Pancreas (tissue), 10 donors: Measurements from ENCODE around the gene ZNF600. TPM values are rescaled to one million over a fixed set of nuclear protein-coding genes. Genes with fewer than 3 reads are reported as not detected.
"Not testable (repeated sequence)": the region's sequence is repeated elsewhere in the genome, so short reads cannot be mapped to it uniquely, and the experiment has no call there.

Source experiments
- ATAC-seq, 4 donors: fragments of 200-7000 bp; cut with Tn5 transposase; one replicate each; pipeline versions ENCODE4 v1.8.0 to v1.9.1; 2020; ENCODE audit warnings: mild to moderate bottlenecking in 4 of 4, moderate library complexity in 4 of 4
- DNase-seq, 6 donors: peaks; one replicate each; pipeline ENCODE4 v3.0.0-alpha.2; 2020
- FAIRE-seq: peaks from 2 replicates; lab custom pipeline; 2012; peaks lifted over from hg19 to GRCh38; lab: Jason Lieb, UNC
- H3K27ac ChIP-seq, 4 donors: fragments of 200-600 bp; sonication (generic); 1 replicate in 3 of 4; 2 replicates in 1 of 4; pipeline versions ENCODE4 v1.5.0 to v1.8.0; 2020
- H3K27me3 ChIP-seq, 4 donors: fragments of 200-600 bp; one replicate each; pipeline ENCODE4 v1.8.0; 2021
- H3K36me3 ChIP-seq, 3 donors: fragments of 200-600 bp; sonication (generic) in 1 of 3; one replicate each; pipeline versions ENCODE4 v1.5.0 to v1.8.0; 2020 to 2021
- H3K4me1 ChIP-seq, 3 donors: fragments of 200-600 bp; one replicate each; pipeline ENCODE4 v1.8.0; 2021
- H3K4me3 ChIP-seq, 4 donors: fragments of 200-600 bp; sonication (generic) in 2 of 4; one replicate each; pipeline versions ENCODE4 v1.5.0 to v1.8.0; 2020 to 2021
- H3K9me3 ChIP-seq, 4 donors: fragments of 200-600 bp; one replicate each; pipeline ENCODE4 v1.8.0; 2021
- CTCF ChIP-seq, 4 donors: fragments of 200-600 bp; sonication (generic) in 3 of 4; IDR thresholded peaks; one replicate each; pipeline versions ENCODE4 v1.5.0 to v1.8.0; 2021; ENCODE audit warnings: antibody characterized with exemption in 4 of 4
- WGBS, 2 donors: extraction: QIAGEN DNeasy Blood & Tissue Kit; methylation state at CpG; one replicate each; pipeline ENCODE4 v1.1.7; 2013; 5-methylcytosine and 5-hydroxymethylcytosine counted together
- intact Hi-C, 3 donors: fragments of 100-400 bp; cut with DNase I; formaldehyde crosslinking; loops; one replicate each; pipeline versions ENCODE4 v1.11.1 to v1.14.2; 2022
- polyA plus RNA-seq, 2 donors: library from polyadenylated mRNA; stranded (reverse); fragments of 200-250 nt; gene quantifications; one replicate each; pipeline ENCODE4 v1.2.3, GENCODE V29; 2013
- total RNA-seq, 6 donors: library from RNA; stranded (reverse); fragmentation: NEBNext Ultra II Directional in 4 of 6; extraction: Animal tissue kit (Norgen Biotek cat#: 25700) in 4 of 6; gene quantifications; one replicate each; pipeline versions ENCODE4 v1.2.1 to v1.2.4, GENCODE V29; 2021 to 2023
- donor health status: healthy with polysubstance abuse.
- donor health status: DM: no; HTN: no; CAD: no; lungs with moderate emphysema.
- donor health status: DM: no; HTN: no; CAD: no.
- donor health status: control.
- donor health status: control.
- donor health status: Bipolar disorder and iron deficiency.
- donor health status: DM: yes; HTN: yes; CAD: no.
- donor health status: DM: no; HTN: no; CAD: no.
- donor health status: DM: no; HTN: no; CAD: no.
- donor health status: DM: yes; HTN: yes; CAD: no.

The ZNF600 gene
- 10 to 100 TPM in 1 of 6 donors, 1 to 10 TPM in 5; 3.1 to 10.3 (median 5.1) TPM for total RNA-seq
- polyA plus RNA-seq, result 10 to 100 TPM; 11.0 to 17.4 TPM

GRCh38 chr19:52786464-52787354 lies at the start of gene ZNF600:
Gene ZNF600 (minus strand): TSS chr19:52786791. CDS start chr19:52778888, 7,903 bp downstream.
- peak within 1 kb of the TSS; percentile 41 to 59 (median 54) for H3K4me3 ChIP-seq
- TF ChIP-seq CTCF (IDR thresholded peaks at IDR 0.05), result peak in 1 of 4 donors; percentile 36
- H3K27me3 ChIP-seq, FAIRE-seq, H3K9me3 ChIP-seq, intact Hi-C loops, H3K4me1 ChIP-seq, H3K36me3 ChIP-seq: not testable (repeated sequence)
- DNase-seq (peak; percentile 87 to 97 (median 92)), ATAC-seq (peak; percentile 99 to 100 (median 99))
- peak within 1 kb of the TSS; percentile 13 to 80 (median 60) for H3K27ac ChIP-seq
- WGBS, 2 donors, result 1 to 2% methylated on average over 47 of the region's 47 CpGs

GRCh38 chr19:52834289-52834688 lies 47.7 kb upstream of the ZNF600 start:
- H3K4me1 ChIP-seq, H3K4me3 ChIP-seq, H3K27ac ChIP-seq, H3K27me3 ChIP-seq, DNase-seq, ATAC-seq, H3K9me3 ChIP-seq, H3K36me3 ChIP-seq, intact Hi-C loops, FAIRE-seq: not testable (repeated sequence)
- 58 to 83% methylated on average over 1 of the region's 1 CpG for WGBS, 2 donors

GRCh38 chr19:52833541-52833940 lies 47.0 kb upstream of the ZNF600 start:
- 72 to 78% methylated on average over 5 of the region's 5 CpGs for WGBS, 2 donors
- H3K27ac ChIP-seq, H3K27me3 ChIP-seq, DNase-seq, FAIRE-seq, ATAC-seq, intact Hi-C loops, H3K4me3 ChIP-seq, H3K4me1 ChIP-seq, H3K9me3 ChIP-seq, H3K36me3 ChIP-seq: not testable (repeated sequence)

GRCh38 chr19:52829866-52830265 lies 43.3 kb upstream of the ZNF600 start:
- FAIRE-seq, H3K4me3 ChIP-seq, H3K27me3 ChIP-seq, H3K27ac ChIP-seq, ATAC-seq, DNase-seq, H3K4me1 ChIP-seq, intact Hi-C loops, H3K9me3 ChIP-seq, H3K36me3 ChIP-seq: not testable (repeated sequence)
- 84 to 95% methylated on average over 7 of the region's 7 CpGs for WGBS, 2 donors

GRCh38 chr19:52825765-52826164 lies 39.2 kb upstream of the ZNF600 start:
- H3K4me1 ChIP-seq, result no peaks in the 10 kb centered on the region
- no peak overlapping the region for H3K4me3 ChIP-seq
- no peak overlapping the region for H3K27ac ChIP-seq
- ATAC-seq (no peak), DNase-seq (no peak), FAIRE-seq (no peak)
- no peak for TF ChIP-seq CTCF (IDR thresholded peaks at IDR 0.05)
- no peaks in the 10 kb centered on the region for H3K9me3 ChIP-seq
- 84 to 93% methylated on average over 5 of the region's 5 CpGs for WGBS, 2 donors
- H3K27me3 ChIP-seq, result no peaks in the 10 kb centered on the region
- intact Hi-C loops, result no loop called here
- H3K36me3 ChIP-seq, result no peaks in the 10 kb centered on the region

- Histone ChIP-seq H3K36me3 (no peaks in the 10 kb centered on the region), H3K27ac (no peak overlapping the region), H3K4me1 (no peaks in the 10 kb centered on the region), H3K4me3 (no peak overlapping the region), H3K27me3 (no peaks in the 10 kb centered on the region), H3K9me3 (no peaks in the 10 kb centered on the region)
- TF ChIP-seq CTCF (IDR thresholded peaks at IDR 0.05), result no peak
- no peak for ATAC-seq
- no peak for DNase-seq
- 88 to 95% methylated on average over 12 of the region's 12 CpGs for WGBS, 2 donors
- intact Hi-C loops, result no loop called here
- no peak for FAIRE-seq
Measured at GRCh38 chr19:52823676-52824075, 37.1 kb upstream of the ZNF600 start.

GRCh38 chr19:52821204-52821960 lies 34.8 kb upstream of the ZNF600 start, which contains the start of gene ZNF28:
Gene ZNF28 (minus strand): TSS chr19:52821633. CDS start chr19:52817958, 3,675 bp downstream.
- 1 to 2% methylated on average over 19 to 36 of the region's 44 CpGs for WGBS, 2 donors
- H3K36me3 ChIP-seq, H3K4me1 ChIP-seq, H3K9me3 ChIP-seq, intact Hi-C loops, H3K27me3 ChIP-seq: not testable (repeated sequence)
- Histone ChIP-seq H3K27ac (peak within 1 kb of the TSS in 2 of 4 donors; percentile 17 to 30), H3K4me3 (peak within 1 kb of the TSS; percentile 44 to 67 (median 63))
- peak; percentile 72 to 86 (median 76) for DNase-seq
- ATAC-seq, result peak; percentile 100
- peak; percentile 94 for FAIRE-seq

- Histone ChIP-seq H3K27ac (peak overlapping the region in 1 of 4 donors; percentile 17), H3K4me3 (peak overlapping the region; percentile 44 to 67 (median 63))
- DNase-seq (peak; percentile 25 to 57 (median 40)), ATAC-seq (peak; percentile 47 to 55 (median 53))
- H3K9me3 ChIP-seq, H3K36me3 ChIP-seq, FAIRE-seq, intact Hi-C loops, H3K4me1 ChIP-seq, H3K27me3 ChIP-seq: not testable (repeated sequence)
- WGBS, 2 donors, result 5 to 6% methylated on average over 15 to 19 of the region's 19 CpGs
Measured at GRCh38 chr19:52820472-52821203, 34.0 kb upstream of the ZNF600 start.
